Transverse colon (tissue), 4 donors: ENCODE results near the gene HLA-E.
"Not testable (repeated sequence)": the region's sequence is repeated elsewhere in the genome, so short reads cannot be mapped to it uniquely, and the experiment has no call there.

Experiments
- POLR2A ChIP-seq: fragments of 450-650 bp; IDR thresholded peaks from one replicate; pipeline ENCODE4 v1.6.1; 2016; ENCODE audit warnings: antibody characterized with exemption, mild to moderate bottlenecking, moderate library complexity
- POLR2AphosphoS5 ChIP-seq, 3 donors: sonication (generic); formaldehyde crosslinking; IDR thresholded peaks; one replicate each; pipeline ENCODE4 v1.6.1; 2016; ENCODE audit warnings: antibody characterized with exemption in 3 of 3
- TF ChIP-seq, protein P1 (sequence below), 5 experiments: fragments of 200-600 bp in 3 of 5; fragments of 450-650 bp in 2 of 5; sonication (generic) in 3 of 5; IDR thresholded peaks; 1 replicate in 2 of 5; 2 replicates in 3 of 5; pipeline ENCODE4 v1.5.1; 2016 to 2017; ENCODE audit warnings: antibody characterized with exemption in 5 of 5, inconsistent platforms in 3 of 5, mild to moderate bottlenecking in 2 of 5, moderate library complexity in 1 of 5

DNA sequence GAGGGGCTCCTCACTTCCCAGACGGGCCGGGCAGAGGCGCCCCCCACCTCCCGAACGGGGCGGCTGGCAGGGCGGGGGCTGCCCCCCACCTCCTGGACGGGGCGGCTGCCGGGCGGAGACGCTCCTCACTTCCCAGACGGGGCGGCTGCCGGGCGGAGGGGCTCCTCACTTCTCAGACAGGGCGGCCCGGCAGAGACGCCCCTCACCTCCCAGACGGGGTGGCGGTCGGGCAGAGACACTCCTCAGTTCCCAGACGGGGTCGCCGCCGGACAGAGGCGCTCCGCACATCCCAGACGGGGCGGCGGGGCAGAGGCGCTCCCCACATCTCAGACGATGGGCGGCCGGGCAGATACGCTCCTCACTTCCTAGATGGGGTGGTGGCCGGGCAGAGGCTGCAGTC lies 9.4 kb downstream of the HLA-E start:
- TF ChIP-seq, protein P1, sequence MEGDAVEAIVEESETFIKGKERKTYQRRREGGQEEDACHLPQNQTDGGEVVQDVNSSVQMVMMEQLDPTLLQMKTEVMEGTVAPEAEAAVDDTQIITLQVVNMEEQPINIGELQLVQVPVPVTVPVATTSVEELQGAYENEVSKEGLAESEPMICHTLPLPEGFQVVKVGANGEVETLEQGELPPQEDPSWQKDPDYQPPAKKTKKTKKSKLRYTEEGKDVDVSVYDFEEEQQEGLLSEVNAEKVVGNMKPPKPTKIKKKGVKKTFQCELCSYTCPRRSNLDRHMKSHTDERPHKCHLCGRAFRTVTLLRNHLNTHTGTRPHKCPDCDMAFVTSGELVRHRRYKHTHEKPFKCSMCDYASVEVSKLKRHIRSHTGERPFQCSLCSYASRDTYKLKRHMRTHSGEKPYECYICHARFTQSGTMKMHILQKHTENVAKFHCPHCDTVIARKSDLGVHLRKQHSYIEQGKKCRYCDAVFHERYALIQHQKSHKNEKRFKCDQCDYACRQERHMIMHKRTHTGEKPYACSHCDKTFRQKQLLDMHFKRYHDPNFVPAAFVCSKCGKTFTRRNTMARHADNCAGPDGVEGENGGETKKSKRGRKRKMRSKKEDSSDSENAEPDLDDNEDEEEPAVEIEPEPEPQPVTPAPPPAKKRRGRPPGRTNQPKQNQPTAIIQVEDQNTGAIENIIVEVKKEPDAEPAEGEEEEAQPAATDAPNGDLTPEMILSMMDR (IDR thresholded peaks at IDR 0.05): not testable (repeated sequence)
- TF ChIP-seq POLR2A; POLR2AphosphoS5 (IDR thresholded peaks at IDR 0.05): not testable (repeated sequence)
